Duodenal mucosa (tissue), 2 donors: Measurements from ENCODE around the gene B4GALNT1.

Source experiments
- H3K27ac ChIP-seq: one replicate; pipeline ENCODE4 v1.7.0; 2013; ENCODE audit warnings: low read depth, low read length
- H3K27me3 ChIP-seq, 2 donors: one replicate each; pipeline ENCODE4 v1.7.0; 2013; ENCODE audit warnings: low read length in 2 of 2, control low read depth in 1 of 2; ENCODE audit not compliant: insufficient read depth in 2 of 2, control insufficient read depth in 1 of 2
- H3K36me3 ChIP-seq, 2 donors: one replicate each; pipeline ENCODE4 v1.7.0; 2013; ENCODE audit warnings: low read length in 2 of 2, control low read depth in 1 of 2; ENCODE audit not compliant: insufficient read depth in 2 of 2, control insufficient read depth in 1 of 2
- H3K4me1 ChIP-seq, 2 donors: one replicate each; pipeline ENCODE4 v1.7.0; 2013; ENCODE audit warnings: low read length in 2 of 2, control low read depth in 1 of 2; ENCODE audit not compliant: insufficient read depth in 2 of 2, control insufficient read depth in 1 of 2
- H3K4me3 ChIP-seq, 2 donors: one replicate each; pipeline ENCODE4 v1.7.0; 2013; ENCODE audit warnings: low read length in 2 of 2, low read depth in 1 of 2
- H3K9ac ChIP-seq, 2 donors: one replicate each; pipeline ENCODE4 v1.7.0; 2013; ENCODE audit warnings: low read length in 2 of 2, low read depth in 1 of 2
- H3K9me3 ChIP-seq, 2 donors: one replicate each; pipeline ENCODE4 v1.7.0; 2013; ENCODE audit warnings: low read length in 2 of 2, control low read depth in 1 of 2; ENCODE audit not compliant: control insufficient read depth in 1 of 2

B4GALNT1 gene

DNA sequence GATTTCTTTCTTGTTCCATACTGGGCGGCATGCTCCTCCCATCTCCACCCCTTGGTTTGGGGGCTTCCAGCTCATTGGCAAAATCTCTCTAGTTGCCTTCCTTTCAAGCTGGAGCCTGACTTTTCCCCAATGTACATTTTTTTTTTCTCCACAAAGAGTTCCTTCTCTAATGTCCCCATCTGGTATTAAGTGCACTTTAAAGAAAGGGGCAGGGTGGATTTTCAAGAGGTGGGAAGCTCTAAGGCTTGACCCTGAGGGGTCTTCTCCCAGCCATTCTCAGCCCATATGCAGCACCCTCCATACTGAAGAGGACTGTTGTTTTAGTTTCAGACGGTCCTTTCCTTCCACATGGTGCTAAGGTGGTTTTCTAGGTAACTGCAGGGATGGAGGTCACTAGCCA lies 47.8 kb downstream of the B4GALNT1 start:
- Histone ChIP-seq H3K36me3 (no peaks in the 10 kb centered on the region), H3K27me3 (peaks cover 0 to 10% of the 10 kb centered on the region in 2 donors), H3K27ac (no peak overlapping the region), H3K4me1 (no peaks in the 10 kb centered on the region), H3K4me3 (no peak overlapping the region), H3K9me3 (no peaks in the 10 kb centered on the region), H3K9ac (no peak overlapping the region)

DNA sequence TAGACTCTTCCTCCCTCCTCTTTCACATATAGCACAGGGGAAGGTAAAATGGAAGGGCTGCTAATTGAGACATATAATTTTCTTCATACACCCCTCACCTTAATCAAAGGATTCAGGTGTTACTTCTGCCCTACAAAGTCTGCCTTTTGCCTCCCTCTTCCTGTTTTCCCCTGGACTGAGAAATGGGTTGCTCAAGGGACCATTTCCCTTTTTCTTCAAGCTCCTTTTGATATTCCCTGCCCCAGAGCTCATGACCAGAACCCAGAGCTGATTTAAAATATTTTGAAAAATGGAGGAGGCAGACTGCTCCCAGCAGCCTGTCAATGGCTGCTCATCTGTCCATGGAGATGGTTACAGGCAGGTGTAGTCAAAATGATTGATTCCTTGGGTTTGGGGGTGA lies 48.3 kb downstream of the B4GALNT1 start:
- Histone ChIP-seq H3K4me1 (peaks cover 0 to 3% of the 10 kb centered on the region in 2 donors), H3K9me3 (no peaks in the 10 kb centered on the region), H3K36me3 (no peaks in the 10 kb centered on the region), H3K27ac (no peak overlapping the region), H3K9ac (no peak overlapping the region), H3K4me3 (no peak overlapping the region), H3K27me3 (peaks cover 0 to 10% of the 10 kb centered on the region in 2 donors)

- Histone ChIP-seq H3K27me3 (peaks cover 0 to 10% of the 10 kb centered on the region in 2 donors), H3K9ac (no peak overlapping the region), H3K9me3 (no peaks in the 10 kb centered on the region), H3K4me3 (no peak overlapping the region), H3K36me3 (no peaks in the 10 kb centered on the region), H3K4me1 (peaks cover 0 to 7% of the 10 kb centered on the region in 2 donors), H3K27ac (no peak overlapping the region)
Measured at GRCh38 chr12:57584050-57584449, 49.0 kb downstream of the B4GALNT1 start.

GRCh38 chr12:57583008-57583831 lies 49.8 kb downstream of the B4GALNT1 start:
- H3K27ac ChIP-seq = no peak overlapping the region
- H3K9ac ChIP-seq = no peak overlapping the region
- peaks cover 0 to 9% of the 10 kb centered on the region in 2 donors for H3K27me3 ChIP-seq
- H3K9me3 ChIP-seq = no peaks in the 10 kb centered on the region
- H3K36me3 ChIP-seq = no peaks in the 10 kb centered on the region
- no peak overlapping the region for H3K4me3 ChIP-seq
- H3K4me1 ChIP-seq = peaks cover 0 to 7% of the 10 kb centered on the region in 2 donors

- Histone ChIP-seq H3K27ac (no peak overlapping the region), H3K4me3 (no peak overlapping the region), H3K27me3 (peaks cover 0 to 4% of the 10 kb centered on the region in 2 donors), H3K9ac (no peak overlapping the region), H3K9me3 (no peaks in the 10 kb centered on the region), H3K36me3 (no peaks in the 10 kb centered on the region), H3K4me1 (peaks cover 0 to 7% of the 10 kb centered on the region in 2 donors)
Measured at GRCh38 chr12:57582440-57582839, 50.6 kb downstream of the B4GALNT1 start.

- H3K9ac ChIP-seq = no peak overlapping the region
Measured at GRCh38 chr12:57581802-57582201, 51.2 kb downstream of the B4GALNT1 start.

GRCh38 chr12:57580466-57580795 lies 52.6 kb downstream of the B4GALNT1 start:
- Histone ChIP-seq H3K9ac (no peak overlapping the region), H3K4me3 (no peak overlapping the region), H3K27ac (no peak overlapping the region), H3K36me3 (no peaks in the 10 kb centered on the region), H3K27me3 (peaks cover 0 to 4% of the 10 kb centered on the region in 2 donors), H3K9me3 (no peaks in the 10 kb centered on the region), H3K4me1 (peaks cover 0 to 7% of the 10 kb centered on the region in 2 donors)

More at GRCh38 chr12:57581802-57582201, 51.2 kb downstream of the B4GALNT1 start:
- H3K9me3 ChIP-seq = no peaks in the 10 kb centered on the region
- H3K27ac ChIP-seq = no peak overlapping the region
- H3K36me3 ChIP-seq = no peaks in the 10 kb centered on the region
- H3K4me3 ChIP-seq = no peak overlapping the region
- H3K27me3 ChIP-seq = peaks cover 0 to 4% of the 10 kb centered on the region in 2 donors
- H3K4me1 ChIP-seq = peaks cover 0 to 7% of the 10 kb centered on the region in 2 donors

- Histone ChIP-seq H3K27ac (no peak overlapping the region), H3K4me1 (peaks cover 0 to 7% of the 10 kb centered on the region in 2 donors)
Measured at GRCh38 chr12:57579677-57580465, 53.1 kb downstream of the B4GALNT1 start.

DNA sequence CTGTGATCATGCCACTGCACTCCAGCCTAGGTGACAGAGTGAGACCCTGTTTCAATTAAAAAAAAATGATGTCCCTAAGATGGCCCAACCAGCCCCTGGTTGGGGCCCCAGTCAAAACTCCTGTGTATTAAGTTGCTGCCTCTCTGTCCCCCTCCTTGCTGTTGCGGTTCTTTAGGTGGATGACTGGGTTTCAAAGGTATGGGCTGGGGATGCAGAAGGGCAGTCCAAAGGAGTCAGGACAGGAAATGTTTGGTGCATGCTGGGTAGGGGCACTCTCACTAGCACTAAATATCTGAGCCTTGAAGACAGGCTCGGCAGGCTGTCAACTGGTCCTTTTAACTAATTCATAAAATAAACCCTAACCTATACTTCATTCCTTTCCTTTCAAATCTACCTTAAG lies 54.0 kb downstream of the B4GALNT1 start:
- no peak overlapping the region for H3K9ac ChIP-seq
- no peak overlapping the region for H3K27ac ChIP-seq
- H3K36me3 ChIP-seq = no peaks in the 10 kb centered on the region
- no peaks in the 10 kb centered on the region for H3K9me3 ChIP-seq
- H3K4me3 ChIP-seq = no peak overlapping the region
- H3K4me1 ChIP-seq = peaks cover 0 to 7% of the 10 kb centered on the region in 2 donors
- H3K27me3 ChIP-seq = peaks cover 0 to 4% of the 10 kb centered on the region in 2 donors

More at GRCh38 chr12:57579677-57580465, 53.1 kb downstream of the B4GALNT1 start:
- Histone ChIP-seq H3K9ac (no peak overlapping the region), H3K9me3 (no peaks in the 10 kb centered on the region), H3K4me3 (no peak overlapping the region), H3K27me3 (peaks cover 0 to 4% of the 10 kb centered on the region in 2 donors), H3K36me3 (no peaks in the 10 kb centered on the region)
